Esophagus muscularis mucosa (tissue), 4 donors: ENCODE data around the gene CHPF2. TPM values are rescaled to one million over a fixed set of nuclear protein-coding genes. Genes with fewer than 3 reads are reported as not detected.

Source experiments
- DNase-seq: peaks from one replicate; pipeline ENCODE4 v3.0.0-alpha.2; 2017; ENCODE audit errors: extremely low spot score
- H3K27ac ChIP-seq, 4 donors: fragments of 200-600 bp; sonication (generic); replicated peaks in 1 of 4; 1 replicate in 3 of 4; 2 replicates in 1 of 4; pipeline ENCODE4 v1.5.1; 2016 to 2019; ENCODE audit warnings: mild to moderate bottlenecking in 1 of 4
- H3K27me3 ChIP-seq, 4 donors: fragments of 200-600 bp; sonication (generic); one replicate each; pipeline versions ENCODE4 v1.5.1 to v1.6.0; 2016 to 2019
- H3K36me3 ChIP-seq, 4 donors: fragments of 200-600 bp; sonication (generic); one replicate each; pipeline ENCODE4 v1.5.1; 2016 to 2019
- H3K4me1 ChIP-seq, 4 donors: fragments of 200-600 bp; sonication (generic); one replicate each; pipeline ENCODE4 v1.5.1; 2016 to 2019
- H3K4me3 ChIP-seq, 4 donors: fragments of 200-600 bp; sonication (generic); 1 replicate in 2 of 4; 2 replicates in 2 of 4; pipeline ENCODE4 v1.5.1; 2016 to 2019; ENCODE audit warnings: mild to moderate bottlenecking in 4 of 4, moderate library complexity in 1 of 4
- H3K9me3 ChIP-seq, 4 donors: fragments of 200-600 bp; sonication (generic); 1 replicate in 3 of 4; 2 replicates in 1 of 4; pipeline ENCODE4 v1.5.1; 2016 to 2019
- CTCF ChIP-seq, 3 experiments: fragments of 200-600 bp in 2 of 3; fragments of 450-650 bp in 1 of 3; sonication (generic) in 2 of 3; IDR thresholded peaks; one replicate each; pipeline ENCODE4 v1.5.1; 2017 to 2019; ENCODE audit warnings: antibody characterized with exemption in 3 of 3, mild to moderate bottlenecking in 2 of 3, moderate library complexity in 1 of 3
- EP300 ChIP-seq: sonication (generic); formaldehyde crosslinking; IDR thresholded peaks from one replicate; pipeline ENCODE4 v1.6.1; 2017; ENCODE audit warnings: antibody characterized with exemption
- POLR2A ChIP-seq: fragments of 450-650 bp; IDR thresholded peaks from one replicate; pipeline ENCODE4 v1.6.1; 2017; ENCODE audit warnings: antibody characterized with exemption, moderate library complexity, mild to moderate bottlenecking, low read depth
- POLR2AphosphoS5 ChIP-seq, 2 donors: sonication (generic); formaldehyde crosslinking; IDR thresholded peaks; one replicate each; pipeline ENCODE4 v1.6.1; 2017; ENCODE audit warnings: antibody characterized with exemption in 2 of 2
- WGBS: methylation state at CpG from one replicate; pipeline ENCODE4 v1.1.5; 2018; 5-methylcytosine and 5-hydroxymethylcytosine counted together
- intact Hi-C: fragments of 100-400 bp; cut with DNase I; formaldehyde crosslinking; loops from one replicate; pipeline ENCODE4 v1.15.1; 2023
- total RNA-seq, 4 donors: library from RNA; depleted of rRNA; stranded (reverse); fragments of >200 nt; gene quantifications; one replicate each; pipeline versions ENCODE4 v1.1.0 to v1.2.1, GENCODE V29; 2016

Gene CHPF2
- total RNA-seq, 4 donors from 2014 or later, result 23.7 to 39.4 (median 26.8) TPM

GRCh38 chr7:151232917-151233701 is 826 bp downstream of the CHPF2 start:
- WGBS, result 14% methylated on average over 17 of the region's 36 CpGs
- Histone ChIP-seq H3K36me3 (peaks cover 5 to 38% (median 36%) of the 10 kb centered on the region in 4 donors), H3K4me3 (peak overlapping the region; percentile 66 to 99 (median 93)), H3K27ac (peak overlapping the region; percentile 80 to 87 (median 85)), H3K9me3 (no peaks in the 10 kb centered on the region), H3K4me1 (peaks cover 26 to 44% (median 30%) of the 10 kb centered on the region in 4 donors), H3K27me3 (no peaks in the 10 kb centered on the region)
- DNase-seq, result no peak
- intact Hi-C loops, result no loop called here
- TF ChIP-seq POLR2A, result no peak
- TF ChIP-seq EP300, result no peak
- TF ChIP-seq CTCF (IDR thresholded peaks at IDR 0.05), result no peak
- TF ChIP-seq POLR2AphosphoS5 (IDR thresholded peaks at IDR 0.05), result no peak

- peaks cover 23 to 41% (median 27%) of the 10 kb centered on the region in 4 donors for H3K4me1 ChIP-seq
- peak overlapping the region; percentile 66 to 99 (median 93) for H3K4me3 ChIP-seq
- H3K36me3 ChIP-seq, result peaks cover 9 to 45% (median 43%) of the 10 kb centered on the region in 4 donors
- no peaks in the 10 kb centered on the region for H3K27me3 ChIP-seq
- H3K27ac ChIP-seq, result peak overlapping the region; percentile 80 to 87 (median 85)
- WGBS, result 80% methylated on average over 9 of the region's 9 CpGs
- H3K9me3 ChIP-seq, result no peaks in the 10 kb centered on the region
- TF ChIP-seq EP300 (no peak), POLR2A (no peak), POLR2AphosphoS5 (IDR thresholded peaks at IDR 0.05) (no peak), CTCF (IDR thresholded peaks at IDR 0.05) (no peak)
- no peak for DNase-seq
- intact Hi-C loops, result no loop called here
Observed at GRCh38 chr7:151233804-151234203, 1.5 kb downstream of the CHPF2 start.

GRCh38 chr7:151235091-151235787 is 3.0 kb downstream of the CHPF2 start:
- H3K36me3 ChIP-seq, result peaks cover 17 to 59% (median 57%) of the 10 kb centered on the region in 4 donors
- H3K4me1 ChIP-seq, result peaks cover 25 to 41% (median 28%) of the 10 kb centered on the region in 4 donors
- no peak overlapping the region for H3K27ac ChIP-seq
- 90% methylated on average over 14 of the region's 28 CpGs for WGBS
- DNase-seq, result no peak
- no peaks in the 10 kb centered on the region for H3K9me3 ChIP-seq
- no peak for TF ChIP-seq POLR2AphosphoS5 (IDR thresholded peaks at IDR 0.05)
- TF ChIP-seq CTCF (IDR thresholded peaks at IDR 0.05), result no peak
- no peak for TF ChIP-seq POLR2A
- TF ChIP-seq EP300, result no peak
- H3K4me3 ChIP-seq, result no peak overlapping the region
- H3K27me3 ChIP-seq, result no peaks in the 10 kb centered on the region
- intact Hi-C loops, result no loop called here

GRCh38 chr7:151236406-151236805 is 4.1 kb downstream of the CHPF2 start:
- 87% methylated on average over 13 of the region's 13 CpGs for WGBS
- H3K36me3 ChIP-seq, result peaks cover 17 to 69% (median 68%) of the 10 kb centered on the region in 4 donors

More at GRCh38 chr7:151236406-151236805, 4.1 kb downstream of the CHPF2 start:
- H3K27ac ChIP-seq, result no peak overlapping the region
- no peak for DNase-seq
- H3K27me3 ChIP-seq, result no peaks in the 10 kb centered on the region
- intact Hi-C loops, result no loop called here
- H3K4me3 ChIP-seq, result no peak overlapping the region
- TF ChIP-seq EP300 (no peak), POLR2AphosphoS5 (IDR thresholded peaks at IDR 0.05) (no peak), POLR2A (no peak), CTCF (IDR thresholded peaks at IDR 0.05) (no peak)
- peaks cover 24 to 41% (median 27%) of the 10 kb centered on the region in 4 donors for H3K4me1 ChIP-seq
- no peaks in the 10 kb centered on the region for H3K9me3 ChIP-seq
